Subcutaneous abdominal adipose tissue (tissue), 5 donors: Measurements from ENCODE around the gene PBX2.

Source experiments
- H3K27ac ChIP-seq: one replicate; pipeline ENCODE4 v1.7.0; 2013; ENCODE audit warnings: low read depth, mild to moderate bottlenecking, inconsistent platforms, low read length, moderate library complexity
- H3K27me3 ChIP-seq, 5 donors: one replicate each; pipeline ENCODE4 v1.7.0; 2013; ENCODE audit warnings: low read length in 5 of 5, inconsistent platforms in 1 of 5; ENCODE audit not compliant: control insufficient read depth in 5 of 5, insufficient read depth in 4 of 5
- H3K36me3 ChIP-seq, 5 donors: one replicate each; pipeline ENCODE4 v1.7.0; 2013; ENCODE audit warnings: low read length in 5 of 5; ENCODE audit not compliant: control insufficient read depth in 5 of 5, insufficient read depth in 5 of 5
- H3K4me1 ChIP-seq, 5 donors: one replicate each; pipeline ENCODE4 v1.7.0; 2013; ENCODE audit warnings: low read length in 5 of 5, mild to moderate bottlenecking in 3 of 5, moderate library complexity in 1 of 5; ENCODE audit not compliant: control insufficient read depth in 5 of 5, insufficient read depth in 5 of 5
- H3K4me3 ChIP-seq, 5 donors: one replicate each; pipeline ENCODE4 v1.7.0; 2013; ENCODE audit warnings: low read length in 5 of 5, low read depth in 1 of 5
- H3K9ac ChIP-seq, 5 donors: one replicate each; pipeline ENCODE4 v1.7.0; 2013; ENCODE audit warnings: low read length in 5 of 5, mild to moderate bottlenecking in 4 of 5, moderate library complexity in 3 of 5
- H3K9me3 ChIP-seq, 5 donors: one replicate each; pipeline ENCODE4 v1.7.0; 2013; ENCODE audit warnings: low read length in 5 of 5; ENCODE audit not compliant: control insufficient read depth in 5 of 5
- donor health status: healthy.
- donor health status: healthy.
- donor health status: healthy.
- donor health status: healthy.
- donor health status: healthy.

PBX2 gene

DNA sequence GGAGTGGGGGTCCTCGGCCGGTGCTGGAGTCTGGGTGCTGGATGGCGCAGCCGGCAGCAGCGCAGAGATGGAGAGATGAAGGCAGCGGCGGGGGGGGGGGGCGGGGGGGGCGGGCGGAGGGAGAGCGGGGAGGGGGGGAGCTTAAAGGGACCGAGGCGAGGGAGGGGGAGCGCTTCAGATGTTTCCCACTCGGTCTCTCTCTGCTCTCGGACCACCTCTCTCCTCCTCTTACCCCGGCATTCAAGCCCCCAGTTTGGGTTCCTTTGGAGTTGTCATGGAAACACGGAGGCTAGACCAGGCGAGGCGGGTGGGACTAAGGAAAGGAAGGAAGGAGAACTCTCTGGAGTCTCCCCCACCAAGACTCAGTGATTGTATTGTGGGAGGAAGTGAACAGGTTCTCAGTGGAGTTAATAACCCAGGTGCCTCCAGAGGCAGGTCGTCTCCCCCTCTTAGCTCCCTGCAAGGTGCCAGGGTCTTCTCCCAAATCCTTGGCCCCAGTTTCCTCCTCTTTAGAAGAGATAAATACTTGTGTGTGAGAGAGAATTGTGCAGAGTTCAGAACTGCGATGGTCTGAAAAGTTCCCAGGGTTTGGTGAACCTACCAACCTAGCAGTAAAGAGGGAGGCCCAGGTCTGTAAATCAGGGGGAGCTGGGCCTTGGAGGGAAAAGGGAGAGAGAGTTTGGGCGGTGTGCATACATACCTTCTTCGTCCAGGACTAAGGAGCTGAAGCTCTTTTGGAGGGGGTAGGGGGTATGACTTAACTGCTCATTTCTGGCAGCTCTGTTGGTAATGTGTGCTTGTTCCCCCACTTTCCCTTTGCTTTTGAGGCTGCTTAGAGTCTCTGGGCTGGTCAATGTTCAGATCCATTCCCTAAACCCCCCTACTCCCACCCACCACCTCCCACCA is 37.9 kb downstream of the PBX2 start, which contains the start of gene PRRT1:
Gene PRRT1 (minus strand): TSS at position 77 of the 906 bp plus-strand sequence. CDS start 112 bp downstream, outside the sequence.
- peaks cover 0 to 55% (median 52%) of the 10 kb centered on the region in 5 donors for H3K4me1 ChIP-seq

DNA sequence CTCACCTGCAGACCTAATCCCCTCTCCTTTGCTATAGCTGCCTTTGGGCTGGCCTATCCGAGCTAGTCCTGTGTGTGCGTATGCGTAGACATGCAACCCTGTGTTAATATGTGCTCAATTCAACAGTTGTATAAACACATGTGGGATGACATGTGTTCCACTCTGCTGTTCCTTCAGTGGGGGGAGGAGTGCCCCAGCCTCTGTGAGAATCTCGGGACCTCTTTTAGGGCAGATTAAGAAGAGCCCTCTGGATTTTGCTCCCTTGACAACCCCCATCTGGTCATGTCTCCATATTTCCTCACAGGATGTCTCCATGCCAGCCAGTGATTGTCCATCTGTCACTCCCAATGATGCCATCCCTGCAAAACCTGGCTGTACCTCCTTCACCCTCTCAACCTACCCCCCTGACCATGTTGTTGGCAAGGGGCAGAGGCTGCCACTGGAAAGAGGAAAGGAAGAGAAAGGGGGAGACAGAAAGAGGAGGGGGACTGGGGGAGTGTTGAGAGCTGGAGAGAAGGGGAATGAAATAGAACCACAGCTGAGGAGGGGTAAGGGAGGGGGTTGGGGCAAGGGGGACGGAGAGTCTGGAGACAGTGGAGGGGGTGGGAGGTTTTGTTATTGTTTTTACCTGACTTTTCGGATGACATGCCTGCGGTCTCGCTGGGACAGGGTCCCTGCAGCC is 38.7 kb downstream of the PBX2 start:
- Histone ChIP-seq H3K36me3 (peaks cover 0 to 5% (median 3%) of the 10 kb centered on the region in 5 donors), H3K27me3 (peaks cover 3 to 19% (median 8%) of the 10 kb centered on the region in 5 donors), H3K9me3 (no peaks in the 10 kb centered on the region), H3K27ac (no peak overlapping the region), H3K4me3 (peak overlapping the region in 2 of 5 donors; percentile 25 to 47), H3K4me1 (peaks cover 0 to 55% (median 52%) of the 10 kb centered on the region in 5 donors), H3K9ac (no peak overlapping the region)

More for the DNA sequence above, 37.9 kb downstream of the PBX2 start, which contains the start of gene PRRT1:
- H3K9ac ChIP-seq = peak within 1 kb of the TSS in 3 of 5 donors; percentile 32 to 77 (median 57)
- peak within 1 kb of the TSS; percentile 90 for H3K27ac ChIP-seq
- no peaks in the 10 kb centered on the region for H3K9me3 ChIP-seq
- H3K4me3 ChIP-seq = peak within 1 kb of the TSS in 4 of 5 donors; percentile 18 to 95 (median 92)
- H3K27me3 ChIP-seq = peaks cover 3 to 19% (median 8%) of the 10 kb centered on the region in 5 donors
- H3K36me3 ChIP-seq = peaks cover 0 to 10% (median 8%) of the 10 kb centered on the region in 5 donors

DNA sequence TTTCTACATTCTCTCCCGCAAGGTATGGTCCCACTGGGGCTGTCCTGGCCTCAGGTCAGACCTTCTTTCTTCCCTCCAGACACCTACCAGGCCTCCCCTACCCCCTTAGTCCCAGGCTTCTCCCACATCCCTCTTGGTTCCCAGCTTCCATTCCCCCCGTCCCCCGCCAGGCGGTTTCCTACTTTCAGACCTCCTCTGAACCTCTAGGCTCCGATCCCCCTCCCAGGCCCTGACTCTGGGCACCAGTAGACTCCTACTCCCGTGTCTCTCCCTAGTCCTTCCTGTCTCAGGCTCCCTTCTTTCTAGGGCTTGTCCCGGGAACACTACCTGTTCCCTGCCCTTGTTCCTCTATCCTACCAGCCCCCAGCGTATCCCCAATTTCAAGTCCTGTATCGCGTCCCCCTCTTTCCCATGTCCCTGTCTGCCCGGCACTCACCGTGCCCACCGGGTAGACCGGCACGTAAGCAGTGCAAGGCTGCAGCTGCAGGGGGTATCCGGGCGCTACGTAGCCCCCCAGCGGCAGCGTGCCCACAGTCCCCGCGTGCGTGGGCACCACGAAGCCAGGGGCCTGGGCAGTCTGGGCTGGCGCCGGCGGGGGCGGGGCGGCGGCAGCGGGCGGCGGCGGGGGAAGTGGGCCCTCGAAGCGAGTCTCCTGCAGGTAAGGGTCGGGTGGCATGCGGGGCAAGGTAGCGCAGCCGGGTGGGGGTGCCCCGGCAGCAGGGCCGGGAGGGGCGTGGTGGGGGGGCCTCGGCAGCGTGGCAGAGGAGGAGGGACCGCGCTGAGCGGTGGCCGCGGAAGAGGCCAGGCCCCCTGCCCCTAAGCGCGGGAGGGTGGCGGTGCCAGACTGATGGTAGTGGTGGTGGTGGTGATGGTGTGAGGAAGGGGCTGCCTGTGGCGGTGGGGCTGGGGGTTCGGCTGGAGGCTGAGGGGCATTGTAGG is 39.8 kb downstream of the PBX2 start:
- H3K9ac ChIP-seq = no peak overlapping the region
- no peaks in the 10 kb centered on the region for H3K9me3 ChIP-seq
- H3K36me3 ChIP-seq = no peaks in the 10 kb centered on the region
- H3K27me3 ChIP-seq = peaks cover 3 to 19% (median 8%) of the 10 kb centered on the region in 5 donors
- H3K4me3 ChIP-seq = no peak overlapping the region
- H3K27ac ChIP-seq = no peak overlapping the region
- peaks cover 0 to 48% (median 46%) of the 10 kb centered on the region in 5 donors for H3K4me1 ChIP-seq

DNA sequence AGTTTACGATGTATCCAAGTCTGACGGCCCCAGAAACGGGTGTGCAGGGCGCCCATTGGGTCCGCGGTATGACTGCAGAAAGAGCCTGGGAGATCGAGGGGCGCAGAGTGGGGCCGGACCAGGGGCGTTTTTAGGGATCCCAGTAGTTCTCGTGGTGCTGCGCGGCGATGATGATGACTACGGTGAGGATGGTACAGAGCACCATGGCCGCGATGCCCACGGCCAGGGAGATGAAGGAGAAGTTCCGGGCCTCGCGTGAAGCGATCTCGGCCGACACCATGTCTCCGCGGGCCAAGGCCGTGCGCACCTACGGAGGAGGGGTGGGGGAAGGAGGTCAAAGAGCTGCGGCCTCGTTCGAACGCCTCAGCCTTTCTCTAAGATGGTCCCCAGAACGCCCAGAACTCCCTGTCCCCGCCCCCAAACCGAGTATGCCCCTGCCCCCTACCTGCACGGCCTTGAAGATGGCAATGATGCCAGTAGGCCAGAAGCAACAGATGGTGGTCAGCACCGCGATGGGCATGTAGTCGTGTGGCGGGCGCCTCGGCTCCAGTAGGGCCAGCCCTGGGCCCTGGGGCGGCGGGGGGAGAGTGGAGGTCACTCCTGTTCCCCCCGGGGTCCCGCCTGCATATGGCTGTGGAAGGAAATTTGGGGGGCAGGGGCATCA is 40.8 kb downstream of the PBX2 start:
- Histone ChIP-seq H3K4me1 (peaks cover 0 to 38% (median 36%) of the 10 kb centered on the region in 5 donors), H3K27ac (no peak overlapping the region), H3K4me3 (peak overlapping the region; percentile 58 to 69 (median 59)), H3K9ac (peak overlapping the region in 1 of 5 donors; percentile 25), H3K36me3 (no peaks in the 10 kb centered on the region), H3K9me3 (no peaks in the 10 kb centered on the region), H3K27me3 (peaks cover 3 to 19% (median 8%) of the 10 kb centered on the region in 5 donors)

DNA sequence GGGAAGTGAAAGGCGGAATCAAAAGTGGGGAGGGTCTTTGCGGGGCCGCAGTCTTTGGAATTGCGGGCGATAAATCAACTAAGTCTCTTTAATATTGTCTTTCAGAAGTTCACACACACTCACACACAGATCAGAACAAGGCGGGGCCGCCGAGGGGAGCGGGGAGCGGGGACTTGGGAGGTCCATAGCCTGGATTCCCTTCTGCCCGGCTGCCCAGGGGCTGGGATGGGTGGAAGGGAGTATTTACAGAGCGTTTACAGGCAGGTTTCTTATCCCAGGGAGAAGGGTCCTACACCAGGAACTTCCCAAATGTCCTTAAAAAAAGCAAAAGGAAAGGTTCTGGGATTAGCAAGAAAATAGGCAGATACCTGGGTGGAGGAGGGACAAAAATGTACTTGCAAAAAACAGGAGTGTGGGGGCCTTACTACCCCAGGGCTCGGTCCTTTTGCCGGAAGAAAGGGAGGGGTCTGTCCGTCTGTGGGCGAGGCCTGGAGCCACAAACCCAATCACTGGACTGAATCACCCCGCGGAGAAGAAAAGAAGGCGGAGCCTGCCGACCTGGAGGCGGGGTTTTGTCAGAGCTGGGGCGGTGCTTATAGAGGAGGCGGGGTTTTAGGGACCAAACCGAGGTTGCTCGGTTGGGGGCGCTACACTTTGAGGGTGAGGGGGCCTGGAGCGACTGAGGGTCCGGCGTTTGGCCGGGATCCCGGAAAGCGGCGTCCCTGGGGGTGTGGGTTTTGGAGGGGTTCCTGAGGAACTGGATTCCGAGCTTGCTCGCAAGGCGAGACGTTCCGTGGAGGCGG is 41.5 kb downstream of the PBX2 start:
- peak overlapping the region in 4 of 5 donors; percentile 1 to 69 (median 40) for H3K9ac ChIP-seq
- no peaks in the 10 kb centered on the region for H3K36me3 ChIP-seq
- H3K4me3 ChIP-seq = peak overlapping the region; percentile 58 to 72 (median 63)
- peaks cover 3 to 19% (median 8%) of the 10 kb centered on the region in 5 donors for H3K27me3 ChIP-seq
- H3K9me3 ChIP-seq = no peaks in the 10 kb centered on the region
- H3K27ac ChIP-seq = no peak overlapping the region
- peaks cover 0 to 31% (median 31%) of the 10 kb centered on the region in 5 donors for H3K4me1 ChIP-seq

DNA sequence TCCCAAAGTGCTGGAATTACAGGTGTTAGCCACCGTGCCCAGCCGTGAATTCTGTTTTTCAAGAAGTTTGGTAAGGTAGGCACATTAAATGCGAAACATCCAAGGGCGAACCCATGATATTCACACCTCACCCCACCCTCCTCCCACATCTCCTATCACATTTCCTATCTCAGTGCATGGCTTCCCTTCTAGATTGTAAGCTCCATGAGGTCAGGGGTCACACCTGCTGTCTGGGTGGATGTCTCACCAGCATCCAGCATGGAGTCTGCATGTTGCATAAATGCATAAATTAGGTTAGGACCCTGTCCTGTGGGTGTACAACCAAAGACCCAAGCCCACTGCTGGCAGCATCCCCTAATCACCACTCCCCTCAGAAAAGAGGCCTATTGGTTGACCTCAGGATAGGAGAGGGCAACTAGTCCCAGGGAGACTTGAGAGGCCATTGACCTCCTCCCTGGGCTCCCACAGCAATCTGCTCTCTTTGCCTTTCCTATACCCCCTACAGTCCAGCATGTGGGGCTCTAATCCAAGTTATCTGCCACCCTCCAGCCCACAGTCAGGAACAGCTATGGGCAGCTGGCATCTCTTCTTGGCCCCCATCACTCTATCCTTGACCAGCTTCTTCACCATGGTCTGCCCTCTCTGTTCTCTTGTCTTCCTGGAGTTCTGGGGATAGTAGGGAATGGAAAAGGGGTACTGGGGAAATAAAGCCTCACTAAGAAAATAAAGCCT is 42.4 kb downstream of the PBX2 start:
- no peak overlapping the region for H3K27ac ChIP-seq

DNA sequence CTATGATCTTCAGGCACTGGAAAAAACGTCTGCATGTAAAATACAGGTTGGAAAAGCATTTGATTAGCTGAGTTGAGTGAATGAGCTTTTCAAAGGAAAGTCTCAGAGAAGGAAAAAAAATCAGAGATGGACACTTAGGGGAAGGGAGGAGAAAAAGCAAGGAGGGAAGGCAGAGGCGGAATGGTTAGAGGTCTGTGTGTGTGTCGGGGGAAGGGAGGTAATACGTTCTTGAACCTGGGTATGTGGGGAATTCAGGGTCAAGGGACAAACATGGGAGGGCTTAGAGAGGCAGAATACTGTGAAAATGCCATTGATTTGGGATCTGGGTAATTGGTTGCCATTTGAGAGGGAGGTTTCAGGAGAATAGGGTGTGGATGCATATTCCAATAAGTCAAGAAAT is 43.3 kb downstream of the PBX2 start:
- Histone ChIP-seq H3K27ac (no peak overlapping the region), H3K4me1 (peaks cover 0 to 15% (median 14%) of the 10 kb centered on the region in 5 donors), H3K27me3 (peaks cover 3 to 22% (median 8%) of the 10 kb centered on the region in 5 donors)

More for the DNA sequence above, 42.4 kb downstream of the PBX2 start:
- H3K4me3 ChIP-seq = peak overlapping the region in 1 of 5 donors; percentile 63
- H3K36me3 ChIP-seq = no peaks in the 10 kb centered on the region
- peaks cover 3 to 19% (median 8%) of the 10 kb centered on the region in 5 donors for H3K27me3 ChIP-seq
- H3K4me1 ChIP-seq = peaks cover 0 to 22% (median 21%) of the 10 kb centered on the region in 5 donors
- no peaks in the 10 kb centered on the region for H3K9me3 ChIP-seq
- H3K9ac ChIP-seq = peak overlapping the region in 1 of 5 donors; percentile 69

DNA sequence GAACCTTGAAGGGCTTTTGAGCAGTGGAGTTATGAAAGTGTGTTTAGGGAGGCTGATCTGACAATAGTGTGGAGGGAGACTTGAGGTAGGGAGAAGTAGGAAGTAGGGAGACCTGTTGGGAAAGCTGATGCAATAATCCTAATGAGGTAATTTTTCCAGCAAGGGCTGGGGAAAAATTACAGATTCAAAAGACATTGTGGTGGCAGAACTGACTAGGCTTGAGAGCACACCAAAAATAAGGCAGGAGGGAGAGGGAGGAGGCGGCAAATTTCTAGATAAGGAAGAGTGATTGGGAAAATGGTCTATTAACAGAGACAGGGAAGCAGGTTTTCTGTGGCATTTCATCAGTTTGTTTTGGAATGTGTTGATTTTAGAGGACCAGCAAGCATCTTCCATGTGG is 43.7 kb downstream of the PBX2 start:
- Histone ChIP-seq H3K27me3 (peaks cover 3 to 19% (median 8%) of the 10 kb centered on the region in 5 donors), H3K4me3 (no peak overlapping the region), H3K36me3 (no peaks in the 10 kb centered on the region), H3K9me3 (no peaks in the 10 kb centered on the region), H3K27ac (no peak overlapping the region), H3K4me1 (peaks cover 0 to 15% (median 14%) of the 10 kb centered on the region in 5 donors), H3K9ac (no peak overlapping the region)

More for the DNA sequence above, 43.3 kb downstream of the PBX2 start:
- H3K4me3 ChIP-seq = no peak overlapping the region
- no peak overlapping the region for H3K9ac ChIP-seq
- no peaks in the 10 kb centered on the region for H3K9me3 ChIP-seq
- no peaks in the 10 kb centered on the region for H3K36me3 ChIP-seq
